Measurements from ENCODE around the gene ADSS1. TPM values are rescaled to one million over a fixed set of nuclear protein-coding genes. Genes with fewer than 3 reads are reported as not detected.

The ADSS1 gene
- total RNA-seq, 5 donors from 2014 or later (not counting 1 experiment from before 2014, with no cell fraction given), result 2.4 to 5.7 (median 3.5) TPM

DNA sequence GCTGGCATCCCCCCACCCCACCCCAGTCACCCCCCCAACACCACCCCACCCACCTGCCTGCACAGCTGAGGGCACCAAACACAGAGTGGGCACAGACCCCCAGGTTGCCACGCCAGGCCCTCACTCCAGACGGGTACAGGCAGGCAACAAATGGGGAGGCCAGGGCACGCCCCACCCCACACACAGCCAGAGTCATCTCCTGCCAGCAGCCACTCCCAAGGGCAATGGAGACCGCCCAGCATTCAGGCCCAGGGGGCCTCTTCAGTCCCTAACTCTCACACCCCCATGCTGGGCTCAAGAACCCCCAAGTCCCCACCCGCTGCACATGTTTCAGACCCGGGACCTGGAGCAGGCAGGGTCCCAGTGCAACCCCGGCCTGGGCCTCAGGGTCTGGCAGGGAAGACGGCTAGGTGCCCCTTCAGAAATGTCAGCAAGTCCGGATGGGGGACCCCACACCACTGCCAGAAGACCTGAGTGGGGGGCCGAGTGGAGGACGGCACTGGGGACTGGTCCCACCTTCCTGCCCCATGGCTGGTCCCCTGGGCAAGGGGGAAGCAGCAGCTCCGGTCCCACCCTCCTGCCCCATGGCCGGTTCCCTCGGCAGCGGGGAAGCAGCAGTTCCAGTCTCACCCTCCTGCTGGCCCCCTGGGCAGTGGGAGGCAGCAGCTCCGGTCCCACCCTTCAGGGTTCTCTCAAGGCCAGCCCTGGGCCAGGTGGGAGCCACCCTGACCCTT, 59.6 kb downstream of the ADSS1 start:
- no peaks in the 10 kb centered on the region for H3K27me3 Mint-ChIP-seq
- no peaks in the 10 kb centered on the region for H3K27me3 ChIP-seq (replicated peaks in 1 of 2; ENCODE audit: control insufficient read depth in 2 of 2, extremely low read depth in 1 of 2, insufficient read depth in 2 of 2, low read length in 1 of 2)
- peaks cover 0 to 23% (median 16%) of the 10 kb centered on the region in 3 donors for H3K4me1 Mint-ChIP-seq
- no peak overlapping the region for H3K4me3 Mint-ChIP-seq
- H3K36me3 Mint-ChIP-seq, result no peaks in the 10 kb centered on the region
- 96% methylated on average over 16 of the region's 16 CpGs for WGBS (ENCODE audit: insufficient coverage)
- H3K27ac Mint-ChIP-seq, result no peak overlapping the region
- ChIA-PET CTCF (interaction anchor here in 1 of 2 donors (0.6 kb wide), 1 partner anchor 390 kb away, joined by 4 read pairs; no protein-coding TSS in a partner anchor), POLR2A (no interaction called here)
- H3K4me3 ChIP-seq (ENCODE audit: control insufficient read depth in 1 of 2, extremely low read depth in 1 of 2, low read length in 1 of 2), result no peak overlapping the region
- DNase-seq (no peak), ATAC-seq (replicated peaks in 1 of 4) (no peak)
- H3K36me3 ChIP-seq (ENCODE audit: control insufficient read depth in 2 of 2, extremely low read depth in 1 of 2, insufficient read depth in 1 of 2, low read length in 1 of 2), result peaks cover 6 to 10% of the 10 kb centered on the region in 2 donors
- no peak overlapping the region for H3K27ac ChIP-seq (ENCODE audit: low read length)
- no peaks in the 10 kb centered on the region for H3K9me3 Mint-ChIP-seq
- H3K9me3 ChIP-seq, result no peaks in the 10 kb centered on the region
- H3K4me1 ChIP-seq (ENCODE audit: control insufficient read depth in 1 of 2, extremely low read depth in 1 of 2, insufficient read depth in 2 of 2, low read length in 2 of 2), result peaks cover 0 to 42% of the 10 kb centered on the region in 2 experiments

GRCh38 chr14:104784218-104784568, 60.2 kb downstream of the ADSS1 start:
- no peaks in the 10 kb centered on the region for H3K9me3 ChIP-seq
- Mint-ChIP-seq H3K9me3 (no peaks in the 10 kb centered on the region), H3K27ac (no peak overlapping the region), H3K4me1 (peaks cover 0 to 24% (median 16%) of the 10 kb centered on the region in 3 donors), H3K27me3 (no peaks in the 10 kb centered on the region), H3K4me3 (no peak overlapping the region), H3K36me3 (no peaks in the 10 kb centered on the region)
- no peak overlapping the region for H3K27ac ChIP-seq (ENCODE audit: low read length)
- H3K27me3 ChIP-seq (replicated peaks in 1 of 2; ENCODE audit: control insufficient read depth in 2 of 2, extremely low read depth in 1 of 2, insufficient read depth in 2 of 2, low read length in 1 of 2), result no peaks in the 10 kb centered on the region
- ChIA-PET CTCF (no interaction called here), POLR2A (no interaction called here)
- ATAC-seq (replicated peaks in 1 of 4), result no peak
- no peak for DNase-seq
- peaks cover 0 to 47% of the 10 kb centered on the region in 2 experiments for H3K4me1 ChIP-seq (ENCODE audit: control insufficient read depth in 1 of 2, extremely low read depth in 1 of 2, insufficient read depth in 2 of 2, low read length in 2 of 2)
- peaks cover 6 to 9% of the 10 kb centered on the region in 2 donors for H3K36me3 ChIP-seq (ENCODE audit: control insufficient read depth in 2 of 2, extremely low read depth in 1 of 2, insufficient read depth in 1 of 2, low read length in 1 of 2)
- H3K4me3 ChIP-seq (ENCODE audit: control insufficient read depth in 1 of 2, extremely low read depth in 1 of 2, low read length in 1 of 2), result no peak overlapping the region
- 98% methylated on average over 8 of the region's 9 CpGs for WGBS (ENCODE audit: insufficient coverage)

GRCh38 chr14:104784846-104785707, 61.0 kb downstream of the ADSS1 start:
- no peak overlapping the region for H3K27ac ChIP-seq (ENCODE audit: low read length)
- Mint-ChIP-seq H3K4me3 (no peak overlapping the region), H3K4me1 (peaks cover 4 to 31% (median 18%) of the 10 kb centered on the region in 3 donors), H3K27ac (no peak overlapping the region), H3K9me3 (no peaks in the 10 kb centered on the region), H3K36me3 (no peaks in the 10 kb centered on the region), H3K27me3 (no peaks in the 10 kb centered on the region)
- H3K9me3 ChIP-seq, result no peaks in the 10 kb centered on the region
- no peaks in the 10 kb centered on the region for H3K27me3 ChIP-seq (replicated peaks in 1 of 2; ENCODE audit: control insufficient read depth in 2 of 2, extremely low read depth in 1 of 2, insufficient read depth in 2 of 2, low read length in 1 of 2)
- DNase-seq (no peak), ATAC-seq (replicated peaks in 1 of 4) (no peak)
- ChIA-PET CTCF (interaction anchor here in 1 of 2 donors (0.7 kb wide), 1 partner anchor 378 kb away, joined by 3 read pairs; no protein-coding TSS in a partner anchor), POLR2A (no interaction called here)
- peaks cover 6 to 11% of the 10 kb centered on the region in 2 donors for H3K36me3 ChIP-seq (ENCODE audit: control insufficient read depth in 2 of 2, extremely low read depth in 1 of 2, insufficient read depth in 1 of 2, low read length in 1 of 2)
- WGBS (ENCODE audit: insufficient coverage), result 91% methylated on average over 29 of the region's 36 CpGs
- peaks cover 0 to 56% of the 10 kb centered on the region in 2 experiments for H3K4me1 ChIP-seq (ENCODE audit: control insufficient read depth in 1 of 2, extremely low read depth in 1 of 2, insufficient read depth in 2 of 2, low read length in 2 of 2)
- H3K4me3 ChIP-seq (ENCODE audit: control insufficient read depth in 1 of 2, extremely low read depth in 1 of 2, low read length in 1 of 2), result no peak overlapping the region

DNA sequence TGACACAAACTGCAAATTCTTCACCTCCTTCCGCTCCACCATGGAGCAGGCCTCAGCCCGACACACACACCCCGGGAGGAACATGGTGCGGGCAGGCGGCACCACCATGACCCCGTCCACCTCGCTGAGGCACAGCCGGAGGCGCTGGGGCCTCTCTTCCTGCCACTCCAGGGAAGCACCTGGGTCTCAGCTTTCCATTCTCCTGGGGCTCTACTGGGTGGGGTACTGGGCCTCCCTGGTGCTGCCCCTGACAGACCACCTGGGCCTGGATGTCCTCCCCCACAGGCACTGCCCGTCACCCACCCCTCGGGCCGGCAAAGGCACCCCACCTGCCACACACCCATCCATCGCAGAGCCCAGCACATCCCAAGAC, 61.7 kb downstream of the ADSS1 start:
- WGBS (ENCODE audit: insufficient coverage), result 92% methylated on average over 13 of the region's 13 CpGs
- Mint-ChIP-seq H3K4me1 (peaks cover 4 to 31% (median 18%) of the 10 kb centered on the region in 3 donors), H3K27me3 (no peaks in the 10 kb centered on the region), H3K36me3 (no peaks in the 10 kb centered on the region), H3K27ac (no peak overlapping the region), H3K9me3 (no peaks in the 10 kb centered on the region), H3K4me3 (no peak overlapping the region)
- Histone ChIP-seq H3K36me3 (ENCODE audit: control insufficient read depth in 2 of 2, extremely low read depth in 1 of 2, insufficient read depth in 1 of 2, low read length in 1 of 2) (peaks cover 6 to 15% of the 10 kb centered on the region in 2 donors), H3K4me3 (ENCODE audit: control insufficient read depth in 1 of 2, extremely low read depth in 1 of 2, low read length in 1 of 2) (no peak overlapping the region), H3K27ac (ENCODE audit: low read length) (no peak overlapping the region), H3K9me3 (no peaks in the 10 kb centered on the region), H3K27me3 (replicated peaks in 1 of 2; ENCODE audit: control insufficient read depth in 2 of 2, extremely low read depth in 1 of 2, insufficient read depth in 2 of 2, low read length in 1 of 2) (no peaks in the 10 kb centered on the region), H3K4me1 (ENCODE audit: control insufficient read depth in 1 of 2, extremely low read depth in 1 of 2, insufficient read depth in 2 of 2, low read length in 2 of 2) (peaks cover 0 to 61% of the 10 kb centered on the region in 2 experiments)
- DNase-seq, result no peak
- CTCF ChIA-PET, result no interaction called here
- ATAC-seq (replicated peaks in 1 of 4), result no peak
- POLR2A ChIA-PET, result no interaction called here

DNA sequence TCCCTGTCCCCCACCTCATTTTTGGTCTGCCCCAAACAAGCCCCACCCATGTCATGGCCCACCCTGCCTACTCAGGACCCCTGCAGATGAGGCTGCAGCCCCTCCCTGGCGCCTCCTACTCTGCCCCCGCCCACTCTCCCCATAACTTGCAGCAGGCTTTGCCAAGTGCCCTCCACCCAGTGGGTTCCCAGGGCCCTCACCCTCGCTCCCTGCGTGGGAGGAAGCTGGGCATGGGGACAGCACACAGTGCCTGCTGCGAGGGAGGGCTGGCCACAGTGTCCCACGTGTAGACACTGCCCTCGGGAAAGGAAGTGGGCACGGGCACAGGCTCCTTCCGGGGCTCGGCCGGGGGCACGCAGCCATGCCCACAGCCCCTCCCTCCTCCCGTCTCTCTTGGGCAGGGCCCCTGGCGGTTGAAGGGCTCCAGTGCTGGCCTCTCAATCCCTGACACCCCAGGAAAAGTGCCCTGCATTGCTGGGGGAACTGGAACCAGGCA, 62.1 kb downstream of the ADSS1 start:
- Mint-ChIP-seq H3K4me3 (no peak overlapping the region), H3K27me3 (no peaks in the 10 kb centered on the region)
- CTCF ChIA-PET, result no interaction called here

More for the DNA sequence above, 62.1 kb downstream of the ADSS1 start:
- ATAC-seq (replicated peaks in 1 of 4), result peak; percentile 72 to 86 (median 78)
- H3K4me3 ChIP-seq (ENCODE audit: control insufficient read depth in 1 of 2, extremely low read depth in 1 of 2, low read length in 1 of 2), result no peak overlapping the region
- peaks cover 0 to 63% of the 10 kb centered on the region in 2 experiments for H3K4me1 ChIP-seq (ENCODE audit: control insufficient read depth in 1 of 2, extremely low read depth in 1 of 2, insufficient read depth in 2 of 2, low read length in 2 of 2)
- H3K27ac Mint-ChIP-seq, result peak overlapping the region in 1 of 2 donors; percentile 55
- no peak overlapping the region for H3K27ac ChIP-seq (ENCODE audit: low read length)
- H3K4me1 Mint-ChIP-seq, result peaks cover 4 to 35% (median 22%) of the 10 kb centered on the region in 3 donors
- H3K9me3 Mint-ChIP-seq, result no peaks in the 10 kb centered on the region
- no peaks in the 10 kb centered on the region for H3K36me3 Mint-ChIP-seq
- DNase-seq, result peak in 8 of 35 experiments; percentile 9 to 41 (median 29)
- 44% methylated on average over 12 of the region's 14 CpGs for WGBS (ENCODE audit: insufficient coverage)
- POLR2A ChIA-PET, result no interaction called here
- no peaks in the 10 kb centered on the region for H3K27me3 ChIP-seq (replicated peaks in 1 of 2; ENCODE audit: control insufficient read depth in 2 of 2, extremely low read depth in 1 of 2, insufficient read depth in 2 of 2, low read length in 1 of 2)
- no peaks in the 10 kb centered on the region for H3K9me3 ChIP-seq
- H3K36me3 ChIP-seq (ENCODE audit: control insufficient read depth in 2 of 2, extremely low read depth in 1 of 2, insufficient read depth in 1 of 2, low read length in 1 of 2), result peaks cover 6 to 19% of the 10 kb centered on the region in 2 donors

All from T-cell (primary cell).